Measurements from ENCODE around the gene SOX21. TPM values are rescaled to one million over a fixed set of nuclear protein-coding genes. Genes with fewer than 3 reads are reported as not detected.

The SOX21 gene
- total RNA-seq, 3 donors from 2014 or later (not counting 1 experiment from before 2014, with no cell fraction given) = not detected

DNA sequence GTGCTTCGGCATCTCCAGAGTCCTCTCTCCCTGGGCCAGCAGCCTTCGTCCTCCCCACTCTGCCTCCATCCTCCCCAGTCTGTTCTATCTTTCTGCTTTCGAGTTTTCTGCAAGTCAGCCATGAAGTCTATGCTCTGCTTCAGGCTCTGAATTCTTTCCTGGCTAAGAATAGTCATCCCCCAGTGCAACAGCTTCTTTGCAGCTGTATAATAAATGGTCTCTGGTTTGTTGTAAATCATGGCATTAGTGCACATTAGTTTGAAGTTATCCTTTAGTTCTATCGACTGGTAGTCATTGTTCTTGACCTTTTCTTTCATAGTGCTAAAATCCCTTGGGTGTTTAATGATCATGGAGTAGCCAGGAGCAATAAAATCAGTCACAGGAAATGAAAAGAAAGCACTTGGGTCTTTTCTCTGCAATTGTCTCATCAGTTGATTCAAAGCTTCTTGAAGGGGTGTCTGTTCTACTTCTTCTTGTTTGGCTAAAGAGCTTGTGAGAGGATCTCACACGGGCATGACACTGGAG, 46.2 kb upstream of the SOX21 start:
- ATAC-seq = no peak

DNA sequence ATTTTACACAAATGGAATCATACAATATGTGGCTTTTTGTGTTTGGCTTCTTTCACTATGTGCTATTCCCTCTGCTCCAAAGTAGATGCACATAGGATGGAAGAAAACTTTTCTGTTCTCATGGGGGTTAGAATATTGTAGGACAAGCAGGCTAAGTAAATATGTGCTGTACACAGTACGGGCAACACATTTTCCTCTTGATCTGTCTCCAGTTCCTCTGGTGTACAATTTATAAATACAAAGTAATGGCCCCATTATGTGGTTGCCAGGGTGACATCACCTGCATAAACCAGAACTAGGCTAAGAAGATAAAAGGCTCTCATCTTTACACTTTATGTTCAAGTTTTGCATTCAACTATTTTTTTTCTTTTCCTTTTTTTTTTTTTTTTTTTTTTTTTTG, 41.0 kb upstream of the SOX21 start:
- Mint-ChIP-seq H3K27me3 (ENCODE audit: low read depth in 2 of 2) (peaks cover 0 to 3% of the 10 kb centered on the region in 2 donors), H3K4me1 (no peaks in the 10 kb centered on the region), H3K27ac (no peak overlapping the region), H3K4me3 (no peak overlapping the region), H3K9me3 (peaks cover under 1 to 2% of the 10 kb centered on the region in 2 donors), H3K36me3 (peaks cover 2% of the 10 kb centered on the region)
- DNase-seq = no peak
- H3K9me3 ChIP-seq (ENCODE audit: control insufficient read depth, insufficient read depth, low read length) = no peaks in the 10 kb centered on the region
- no peaks in the 10 kb centered on the region for H3K4me1 ChIP-seq (ENCODE audit: control insufficient read depth, insufficient read depth, low read length)
- intact Hi-C loops (cut with micrococcal nuclease) = no loop called here
- H3K27me3 ChIP-seq (ENCODE audit: control insufficient read depth, insufficient read depth, low read length) = no peaks in the 10 kb centered on the region
- no peak for ATAC-seq
- TF ChIP-seq, protein P1, sequence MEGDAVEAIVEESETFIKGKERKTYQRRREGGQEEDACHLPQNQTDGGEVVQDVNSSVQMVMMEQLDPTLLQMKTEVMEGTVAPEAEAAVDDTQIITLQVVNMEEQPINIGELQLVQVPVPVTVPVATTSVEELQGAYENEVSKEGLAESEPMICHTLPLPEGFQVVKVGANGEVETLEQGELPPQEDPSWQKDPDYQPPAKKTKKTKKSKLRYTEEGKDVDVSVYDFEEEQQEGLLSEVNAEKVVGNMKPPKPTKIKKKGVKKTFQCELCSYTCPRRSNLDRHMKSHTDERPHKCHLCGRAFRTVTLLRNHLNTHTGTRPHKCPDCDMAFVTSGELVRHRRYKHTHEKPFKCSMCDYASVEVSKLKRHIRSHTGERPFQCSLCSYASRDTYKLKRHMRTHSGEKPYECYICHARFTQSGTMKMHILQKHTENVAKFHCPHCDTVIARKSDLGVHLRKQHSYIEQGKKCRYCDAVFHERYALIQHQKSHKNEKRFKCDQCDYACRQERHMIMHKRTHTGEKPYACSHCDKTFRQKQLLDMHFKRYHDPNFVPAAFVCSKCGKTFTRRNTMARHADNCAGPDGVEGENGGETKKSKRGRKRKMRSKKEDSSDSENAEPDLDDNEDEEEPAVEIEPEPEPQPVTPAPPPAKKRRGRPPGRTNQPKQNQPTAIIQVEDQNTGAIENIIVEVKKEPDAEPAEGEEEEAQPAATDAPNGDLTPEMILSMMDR (IDR thresholded peaks at IDR 0.05) = no peak
- H3K27ac ChIP-seq (ENCODE audit: low read length) = no peak overlapping the region
- H3K36me3 ChIP-seq (ENCODE audit: control insufficient read depth, insufficient read depth, low read length) = no peaks in the 10 kb centered on the region
- no peak overlapping the region for H3K4me3 ChIP-seq (ENCODE audit: low read length)
- WGBS (ENCODE audit: insufficient coverage) = no CpG with 5 or more reads among the region's 1 CpG

More for the DNA sequence above, 46.2 kb upstream of the SOX21 start:
- no peaks in the 10 kb centered on the region for H3K9me3 ChIP-seq (ENCODE audit: control insufficient read depth, insufficient read depth, low read length)
- WGBS (ENCODE audit: insufficient coverage) = 70% methylated on average over 5 of the region's 5 CpGs
- no peaks in the 10 kb centered on the region for H3K27me3 ChIP-seq (ENCODE audit: control insufficient read depth, insufficient read depth, low read length)
- H3K27ac Mint-ChIP-seq = no peak overlapping the region
- H3K36me3 ChIP-seq (ENCODE audit: control insufficient read depth, insufficient read depth, low read length) = no peaks in the 10 kb centered on the region
- TF ChIP-seq, protein P1 (IDR thresholded peaks at IDR 0.05) = no peak
- H3K4me3 ChIP-seq (ENCODE audit: low read length) = no peak overlapping the region
- H3K4me1 ChIP-seq (ENCODE audit: control insufficient read depth, insufficient read depth, low read length) = no peaks in the 10 kb centered on the region
- peaks cover 5 to 9% of the 10 kb centered on the region in 2 donors for H3K9me3 Mint-ChIP-seq
- DNase-seq = no peak
- no peaks in the 10 kb centered on the region for H3K4me1 Mint-ChIP-seq
- no peak overlapping the region for H3K27ac ChIP-seq (ENCODE audit: low read length)
- H3K4me3 Mint-ChIP-seq = no peak overlapping the region
- intact Hi-C loops (cut with micrococcal nuclease) = no loop called here
- peaks cover 9% of the 10 kb centered on the region for H3K36me3 Mint-ChIP-seq
- peaks cover 0 to 9% of the 10 kb centered on the region in 2 donors for H3K27me3 Mint-ChIP-seq (ENCODE audit: low read depth in 2 of 2)

GRCh38 chr13:94749162-94749561, 36.8 kb upstream of the SOX21 start:
- Mint-ChIP-seq H3K9me3 (peaks cover 0 to 2% of the 10 kb centered on the region in 2 donors), H3K36me3 (no peaks in the 10 kb centered on the region), H3K4me3 (no peak overlapping the region), H3K4me1 (no peaks in the 10 kb centered on the region), H3K27ac (no peak overlapping the region), H3K27me3 (ENCODE audit: low read depth in 2 of 2) (no peaks in the 10 kb centered on the region)
- Histone ChIP-seq H3K4me3 (ENCODE audit: low read length) (no peak overlapping the region), H3K27ac (ENCODE audit: low read length) (no peak overlapping the region), H3K36me3 (ENCODE audit: control insufficient read depth, insufficient read depth, low read length) (no peaks in the 10 kb centered on the region), H3K4me1 (ENCODE audit: control insufficient read depth, insufficient read depth, low read length) (no peaks in the 10 kb centered on the region), H3K9me3 (ENCODE audit: control insufficient read depth, insufficient read depth, low read length) (no peaks in the 10 kb centered on the region), H3K27me3 (ENCODE audit: control insufficient read depth, insufficient read depth, low read length) (no peaks in the 10 kb centered on the region)
- TF ChIP-seq, protein P1 (IDR thresholded peaks at IDR 0.05) = no peak
- intact Hi-C loops (cut with micrococcal nuclease) = no loop called here
- DNase-seq = no peak
- 93% methylated on average over 1 of the region's 1 CpG for WGBS (ENCODE audit: insufficient coverage)
- no peak for ATAC-seq

DNA sequence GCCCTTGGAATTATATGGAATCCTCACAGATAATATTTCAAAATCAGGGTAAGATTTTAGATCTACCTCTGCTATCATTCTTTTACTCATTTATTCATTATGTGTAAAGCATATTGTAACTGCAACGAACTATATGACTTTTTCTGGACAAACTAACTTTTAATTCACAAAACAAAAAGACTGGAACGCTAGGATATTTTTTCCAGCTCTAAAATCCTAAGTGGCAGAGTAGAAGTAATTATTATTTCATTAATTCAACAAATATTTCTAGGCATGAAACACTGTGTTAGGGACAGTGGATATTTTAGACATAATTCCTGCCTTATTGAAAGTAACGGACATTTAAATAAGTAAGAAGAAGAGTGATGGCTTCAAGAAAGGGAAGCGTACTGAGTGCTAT, 26.9 kb upstream of the SOX21 start:
- Mint-ChIP-seq H3K27me3 (ENCODE audit: low read depth in 2 of 2) (peaks cover 0 to 2% of the 10 kb centered on the region in 2 donors), H3K9me3 (peaks cover 3 to 4% of the 10 kb centered on the region in 2 donors), H3K36me3 (no peaks in the 10 kb centered on the region), H3K4me3 (no peak overlapping the region), H3K4me1 (no peaks in the 10 kb centered on the region), H3K27ac (no peak overlapping the region)
- DNase-seq (no peak), ATAC-seq (no peak)
- H3K4me1 ChIP-seq (ENCODE audit: control insufficient read depth, insufficient read depth, low read length) = no peaks in the 10 kb centered on the region
- TF ChIP-seq, protein P1 (IDR thresholded peaks at IDR 0.05) = no peak
- no peak overlapping the region for H3K4me3 ChIP-seq (ENCODE audit: low read length)
- H3K36me3 ChIP-seq (ENCODE audit: control insufficient read depth, insufficient read depth, low read length) = no peaks in the 10 kb centered on the region
- H3K9me3 ChIP-seq (ENCODE audit: control insufficient read depth, insufficient read depth, low read length) = peaks cover 4% of the 10 kb centered on the region
- peaks cover 1% of the 10 kb centered on the region for H3K27me3 ChIP-seq (ENCODE audit: control insufficient read depth, insufficient read depth, low read length)
- 100% methylated on average over 2 of the region's 4 CpGs for WGBS (ENCODE audit: insufficient coverage)
- H3K27ac ChIP-seq (ENCODE audit: low read length) = no peak overlapping the region
- intact Hi-C loops (cut with micrococcal nuclease) = no loop called here
